Endothelial cell of coronary artery (primary cell): ENCODE measurements around the gene CHD9. TPM values are rescaled to one million over a fixed set of nuclear protein-coding genes. Genes with fewer than 3 reads are reported as not detected.

ENCODE experiments used
- total RNA-seq: library from RNA; depleted of rRNA; stranded (reverse); fragments of >200 nt; gene quantifications from 2 replicates; pipeline ENCODE4 v1.2.3, GENCODE V29; 2014

The CHD9 gene
- total RNA-seq, result 33.8 and 54.4 TPM in 2 replicates

GRCh38 chr16:53054670-53055485 lies at the start of gene CHD9:
Gene CHD9 (plus strand): TSS chr16:53054991. CDS start chr16:53156090, 101,099 bp downstream.

GRCh38 chr16:53052519-53053501 lies 2.0 kb upstream of the CHD9 start, which contains the start of gene CHD9NB:
Gene CHD9NB (minus strand): TSS chr16:53052897. CDS start chr16:53044158, 8,739 bp downstream.

Other genes starting within 250 kb of the CHD9 start
- 1.1 and 1.8 TPM in 2 replicates for gene CHD9NB, start 2.1 kb upstream of the CHD9 start, total RNA-seq